Kidney (tissue), 14 donors: ENCODE data around the gene GAMT. TPM values are rescaled to one million over a fixed set of nuclear protein-coding genes. Genes with fewer than 3 reads are reported as not detected.

Source experiments
- DNase-seq, 5 donors: peaks; one replicate each; pipeline ENCODE4 v3.0.0-alpha.2; 2013 to 2020
- FAIRE-seq: peaks from 2 replicates; lab custom pipeline; 2012; peaks lifted over from hg19 to GRCh38; lab: Jason Lieb, UNC
- H3K27ac ChIP-seq, 2 donors: one replicate each; pipeline ENCODE4 v1.7.0; 2013; ENCODE audit warnings: low read depth in 2 of 2, low read length in 2 of 2, inconsistent platforms in 1 of 2
- H3K27me3 ChIP-seq: one replicate; pipeline ENCODE4 v1.7.1; 2013; ENCODE audit warnings: low read length, inconsistent platforms; ENCODE audit not compliant: control insufficient read depth, insufficient read depth
- H3K36me3 ChIP-seq, 3 donors: one replicate each; pipeline versions ENCODE4 v1.7.0 to v1.7.1; 2013; ENCODE audit warnings: low read length in 3 of 3, control low read depth in 1 of 3, inconsistent platforms in 1 of 3; ENCODE audit not compliant: insufficient read depth in 3 of 3, control insufficient read depth in 2 of 3
- H3K4me1 ChIP-seq, 3 donors: one replicate each; pipeline versions ENCODE4 v1.7.0 to v1.7.1; 2013; ENCODE audit warnings: low read length in 3 of 3, inconsistent platforms in 1 of 3, low read depth in 1 of 3; ENCODE audit not compliant: control insufficient read depth in 2 of 3, insufficient read depth in 2 of 3
- H3K4me3 ChIP-seq, 3 donors: one replicate each; pipeline versions ENCODE4 v1.7.0 to v1.8.1; 2013; ENCODE audit warnings: low read length in 3 of 3, control low read depth in 1 of 3, inconsistent platforms in 1 of 3
- H3K9ac ChIP-seq, 3 donors: one replicate each; pipeline versions ENCODE4 v1.7.0 to v1.7.1; 2013; ENCODE audit warnings: low read length in 3 of 3, control low read depth in 1 of 3, inconsistent platforms in 1 of 3
- H3K9me3 ChIP-seq, 3 donors: one replicate each; pipeline versions ENCODE4 v1.7.0 to v1.7.1; 2013; ENCODE audit warnings: low read length in 3 of 3, control low read depth in 1 of 3, inconsistent platforms in 1 of 3; ENCODE audit not compliant: control insufficient read depth in 2 of 3, insufficient read depth in 1 of 3
- intact Hi-C: fragments of 100-400 bp; cut with DNase I; formaldehyde crosslinking; loops from one replicate; pipeline ENCODE4 v1.11.1; 2022
- polyA plus RNA-seq: library from polyadenylated mRNA; stranded (reverse); fragments of 350-450 nt; fragmentation: Illumina TruSeq; extraction: RNeasy Lipid Tissue Mini Kit (QIAGEN cat#74804); gene quantifications from one replicate; pipeline ENCODE4 v1.2.3, GENCODE V29; 2014; ENCODE audit warnings: low read depth, low replicate concordance; ENCODE audit not compliant: insufficient read depth
- total RNA-seq: library from RNA; stranded (reverse); fragmentation: NEBNext Ultra II Directional; extraction: Animal tissue kit (Norgen Biotek cat#: 25700); gene quantifications from one replicate; pipeline ENCODE4 v1.2.1, GENCODE V29; 2021
- TF ChIP-seq, protein P1 (sequence below): IDR thresholded peaks from 3 replicates; pipeline ENCODE4 v1.5.1; 2012; ENCODE audit warnings: mild to moderate bottlenecking, moderate library complexity, borderline replicate concordance; ENCODE audit not compliant: insufficient read depth; ENCODE audit errors: extremely low read depth
- donor health status: control.
- donor health status: control.
- donor health status: control.
- donor health status: control.
- donor health status: control.
- donor health status: DM: yes; HTN: yes; CAD: no.
- donor health status: Normal renal cell carcinoma (clear cell type).

The GAMT gene
- total and polyA plus RNA-seq, 2 donors from 2014 or later, result 16.3 to 209 TPM

DNA sequence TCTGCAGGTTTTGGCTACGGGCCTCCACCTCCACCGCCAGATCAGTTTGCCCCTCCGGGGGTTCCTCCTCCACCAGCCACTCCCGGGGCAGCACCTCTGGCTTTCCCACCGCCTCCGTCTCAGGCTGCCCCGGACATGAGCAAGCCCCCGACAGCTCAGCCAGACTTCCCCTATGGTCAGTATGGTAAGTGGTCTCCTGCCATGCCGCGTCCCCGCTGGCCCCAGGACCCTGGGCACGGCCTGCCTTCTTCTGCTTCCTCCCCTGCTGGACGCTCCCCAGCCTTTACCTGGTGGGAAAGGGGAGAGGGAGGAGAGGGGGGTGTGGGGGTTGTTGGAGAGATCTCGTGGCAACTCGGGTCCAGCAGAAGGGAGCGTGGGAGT, 31.2 kb upstream of the GAMT start:
- peaks cover 0 to 2% (median 0%) of the 10 kb centered on the region in 3 donors for H3K4me1 ChIP-seq
- H3K9ac ChIP-seq, result no peak overlapping the region
- intact Hi-C loops, result no loop called here
- H3K4me3 ChIP-seq, result no peak overlapping the region
- H3K27me3 ChIP-seq, result no peaks in the 10 kb centered on the region
- DNase-seq (peak in 1 of 5 donors; percentile 75), FAIRE-seq (no peak)
- TF ChIP-seq, protein P1, sequence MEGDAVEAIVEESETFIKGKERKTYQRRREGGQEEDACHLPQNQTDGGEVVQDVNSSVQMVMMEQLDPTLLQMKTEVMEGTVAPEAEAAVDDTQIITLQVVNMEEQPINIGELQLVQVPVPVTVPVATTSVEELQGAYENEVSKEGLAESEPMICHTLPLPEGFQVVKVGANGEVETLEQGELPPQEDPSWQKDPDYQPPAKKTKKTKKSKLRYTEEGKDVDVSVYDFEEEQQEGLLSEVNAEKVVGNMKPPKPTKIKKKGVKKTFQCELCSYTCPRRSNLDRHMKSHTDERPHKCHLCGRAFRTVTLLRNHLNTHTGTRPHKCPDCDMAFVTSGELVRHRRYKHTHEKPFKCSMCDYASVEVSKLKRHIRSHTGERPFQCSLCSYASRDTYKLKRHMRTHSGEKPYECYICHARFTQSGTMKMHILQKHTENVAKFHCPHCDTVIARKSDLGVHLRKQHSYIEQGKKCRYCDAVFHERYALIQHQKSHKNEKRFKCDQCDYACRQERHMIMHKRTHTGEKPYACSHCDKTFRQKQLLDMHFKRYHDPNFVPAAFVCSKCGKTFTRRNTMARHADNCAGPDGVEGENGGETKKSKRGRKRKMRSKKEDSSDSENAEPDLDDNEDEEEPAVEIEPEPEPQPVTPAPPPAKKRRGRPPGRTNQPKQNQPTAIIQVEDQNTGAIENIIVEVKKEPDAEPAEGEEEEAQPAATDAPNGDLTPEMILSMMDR, result no peak
- H3K36me3 ChIP-seq, result peaks cover 0 to 21% (median 14%) of the 10 kb centered on the region in 3 donors
- no peaks in the 10 kb centered on the region for H3K9me3 ChIP-seq
- H3K27ac ChIP-seq, result no peak overlapping the region

DNA sequence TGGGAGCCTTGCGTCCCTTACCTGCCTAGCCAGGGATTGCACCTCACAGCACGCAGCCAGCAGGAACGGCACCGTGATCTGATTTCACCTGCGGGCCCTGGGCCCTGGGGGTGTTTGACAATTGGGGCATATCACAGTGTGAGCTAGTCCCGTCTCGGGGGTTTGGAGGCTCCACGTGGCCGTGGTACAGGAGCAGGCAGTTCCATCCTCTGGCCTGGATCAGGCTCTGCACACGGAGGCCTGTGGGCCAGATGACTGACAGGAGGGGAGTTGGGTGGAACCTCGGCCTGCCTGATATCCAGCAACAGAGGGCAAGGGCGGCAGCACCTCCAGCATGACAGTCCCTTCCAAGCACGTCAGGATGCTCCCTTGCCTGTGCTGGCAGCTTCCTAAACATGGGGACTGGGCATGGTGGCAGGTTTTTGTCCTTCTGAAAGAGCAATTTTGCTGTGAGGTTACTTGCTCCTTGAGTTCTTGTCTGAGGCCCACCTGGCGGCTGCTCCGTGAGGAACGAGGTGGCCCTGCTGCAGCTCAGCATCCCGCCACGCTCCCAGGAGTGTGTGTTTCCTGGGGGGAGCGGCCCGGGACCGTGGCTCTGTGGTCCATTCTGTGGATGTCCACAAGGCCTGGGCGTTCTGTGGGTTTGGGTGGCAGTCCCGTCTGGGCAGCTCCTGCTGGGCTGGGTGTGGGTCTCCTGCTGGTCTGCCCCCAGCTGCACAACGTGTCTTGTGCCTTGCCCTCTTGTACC, 30.6 kb upstream of the GAMT start:
- no peak for DNase-seq
- no peak for FAIRE-seq
- Histone ChIP-seq H3K4me1 (peaks cover 0 to 2% (median 0%) of the 10 kb centered on the region in 3 donors), H3K9me3 (no peaks in the 10 kb centered on the region), H3K36me3 (peaks cover 0 to 26% (median 15%) of the 10 kb centered on the region in 3 donors), H3K9ac (no peak overlapping the region), H3K27me3 (no peaks in the 10 kb centered on the region), H3K4me3 (no peak overlapping the region), H3K27ac (no peak overlapping the region)
- TF ChIP-seq, protein P1, result no peak
- intact Hi-C loops, result no loop called here

DNA sequence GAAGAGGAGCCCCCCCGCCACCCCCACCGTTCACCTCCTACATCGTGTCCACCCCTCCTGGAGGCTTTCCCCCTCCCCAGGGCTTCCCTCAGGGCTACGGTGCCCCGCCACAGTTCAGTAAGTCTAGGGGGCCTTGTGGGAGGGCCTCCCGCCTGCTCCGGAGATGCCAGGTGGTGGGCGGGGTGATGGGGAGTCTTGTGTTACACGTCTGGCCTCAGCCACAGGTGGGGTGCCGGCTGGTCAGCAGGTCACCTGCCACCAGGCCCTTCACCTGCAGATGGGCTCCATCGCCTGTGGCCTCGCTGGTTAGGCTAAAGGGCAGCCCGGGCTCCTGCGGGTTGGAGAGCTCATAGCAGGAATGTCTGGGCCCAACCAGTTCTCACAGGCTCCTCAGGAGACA, 28.9 kb upstream of the GAMT start:
- no peak for FAIRE-seq
- Histone ChIP-seq H3K9me3 (no peaks in the 10 kb centered on the region), H3K4me3 (no peak overlapping the region), H3K27me3 (no peaks in the 10 kb centered on the region), H3K9ac (no peak overlapping the region), H3K27ac (no peak overlapping the region), H3K36me3 (peaks cover 0 to 28% (median 12%) of the 10 kb centered on the region in 3 donors), H3K4me1 (peaks cover 0 to 11% (median 5%) of the 10 kb centered on the region in 3 donors)
- TF ChIP-seq, protein P1, result no peak
- intact Hi-C loops, result no loop called here
- DNase-seq, result peak in 3 of 5 donors; percentile 40 to 73 (median 60)
